GM18517 (cell line): ENCODE measurements around the gene MLF1.
"Not testable (repeated sequence)": the region's sequence is repeated elsewhere in the genome, so short reads cannot be mapped to it uniquely, and the experiment has no call there.

Experiments
- ATAC-seq: cut with Tn5 transposase; IDR thresholded peaks from one replicate; pipeline ENCODE4 v1.9.1; 2021; ENCODE audit warnings: mild to moderate bottlenecking, moderate library complexity; ENCODE audit not compliant: unreplicated experiment

The MLF1 gene

GRCh38 chr3:158570999-158571702 is at the start of gene MLF1:
MLF1 (plus strand) TSS chr3:158571194; CDS start chr3:158571301, 107 bp downstream.
- peak; percentile 100 for ATAC-seq

DNA sequence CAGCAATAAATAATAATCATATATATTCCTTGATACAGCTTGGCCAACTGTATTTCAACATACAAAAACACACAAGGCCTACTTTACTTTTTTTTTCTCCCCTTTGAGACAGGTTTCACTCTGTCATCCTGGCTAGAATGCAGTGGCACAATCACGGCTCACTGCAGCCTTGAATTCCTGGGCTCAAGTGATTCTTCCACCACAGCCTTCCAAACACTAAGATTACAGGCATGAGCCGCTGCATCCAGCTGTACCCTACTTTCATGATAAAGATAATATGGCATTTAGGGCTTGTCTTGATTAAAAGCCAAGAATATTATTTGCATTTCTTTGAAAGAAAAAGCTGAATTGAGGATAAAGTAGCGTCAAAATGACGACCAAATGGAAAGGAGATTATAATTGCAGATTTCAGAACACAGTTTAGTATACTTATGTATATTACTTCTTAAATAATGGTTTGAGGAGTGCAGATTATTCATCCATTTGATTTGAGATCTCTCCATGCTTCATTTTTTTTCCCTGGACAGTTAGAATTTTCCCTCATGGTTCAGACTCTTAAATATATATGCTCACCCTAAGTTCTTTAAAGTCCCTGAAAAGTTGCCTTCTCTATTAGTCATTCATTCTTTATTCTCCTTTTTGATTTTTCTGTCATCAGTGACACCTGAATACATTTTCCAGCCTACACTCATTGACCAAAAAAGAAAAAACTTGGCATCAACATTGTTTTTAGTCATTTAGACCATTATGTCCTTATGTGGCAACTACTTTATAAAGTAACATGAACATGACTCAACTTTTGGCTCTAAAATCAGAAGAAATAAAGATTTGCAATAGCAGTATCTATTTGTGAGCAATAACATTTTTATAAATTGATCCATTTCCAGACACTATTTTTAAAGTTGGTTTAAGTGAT is 48.5 kb upstream of the MLF1 start:
- no peak for ATAC-seq

GRCh38 chr3:158528076-158528674 is 42.8 kb upstream of the MLF1 start:
- no peak for ATAC-seq

GRCh38 chr3:158531334-158531733 is 39.7 kb upstream of the MLF1 start:
- no peak for ATAC-seq

DNA sequence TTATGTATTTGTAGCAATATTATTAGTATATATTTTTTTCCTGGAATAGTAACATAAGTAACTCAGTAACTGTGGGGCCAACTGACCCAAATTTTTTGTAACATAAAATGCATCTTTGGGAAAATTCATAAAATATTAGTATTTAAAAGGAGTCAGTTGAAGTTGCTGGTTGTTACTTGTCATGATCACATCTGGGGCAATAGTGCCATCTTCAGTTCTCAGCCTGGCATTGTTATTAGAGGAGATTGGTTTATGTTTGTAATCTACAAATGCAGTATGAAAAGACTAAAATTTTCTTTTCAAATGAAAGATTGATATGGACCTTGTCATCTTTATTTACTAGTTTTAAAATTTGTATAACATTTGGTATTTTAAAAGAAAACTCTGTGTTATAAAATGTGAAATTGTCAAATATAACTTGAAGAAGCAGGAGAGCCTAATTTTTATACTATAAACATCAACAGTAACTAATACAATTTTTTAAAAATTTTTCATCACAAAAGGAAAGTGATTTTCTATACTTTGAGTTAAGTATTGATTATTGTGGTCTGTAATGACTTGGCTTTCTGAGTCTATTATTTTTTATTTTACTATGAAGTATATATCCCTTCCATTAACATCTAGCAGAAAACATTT is 38.8 kb upstream of the MLF1 start:
- no peak for ATAC-seq

GRCh38 chr3:158535918-158536317 is 35.1 kb upstream of the MLF1 start:
- no peak for ATAC-seq

DNA sequence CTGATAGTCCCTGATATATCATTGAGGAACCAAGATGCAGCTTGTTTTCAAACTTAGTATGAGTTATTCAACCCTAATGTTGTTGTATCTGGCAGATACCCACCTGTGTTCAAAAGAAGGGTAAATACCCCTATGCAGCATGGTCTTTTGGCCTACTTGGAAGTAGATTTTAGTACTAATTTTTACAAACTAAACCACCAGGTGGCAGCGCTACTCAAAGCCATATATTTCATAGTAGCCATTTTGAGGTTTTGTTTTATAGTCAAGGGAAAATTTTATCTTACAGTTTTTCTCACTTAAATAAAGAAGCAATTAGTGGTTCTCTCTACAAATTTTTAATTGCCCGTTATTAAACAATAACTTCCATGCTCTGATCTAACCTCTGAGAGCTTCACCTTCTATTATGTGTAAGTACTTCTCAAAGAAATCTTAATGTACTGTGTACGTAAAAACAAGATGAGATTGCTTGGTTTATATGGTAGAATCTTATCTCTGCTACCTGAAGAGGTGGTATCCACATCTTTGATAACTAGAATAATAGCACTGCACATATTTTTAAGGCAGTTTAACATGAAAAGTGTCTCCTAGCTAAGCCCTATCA is 31.5 kb upstream of the MLF1 start:
- ATAC-seq = no peak

- ATAC-seq = no peak
Measured at GRCh38 chr3:158540066-158540465, 30.9 kb upstream of the MLF1 start.

DNA sequence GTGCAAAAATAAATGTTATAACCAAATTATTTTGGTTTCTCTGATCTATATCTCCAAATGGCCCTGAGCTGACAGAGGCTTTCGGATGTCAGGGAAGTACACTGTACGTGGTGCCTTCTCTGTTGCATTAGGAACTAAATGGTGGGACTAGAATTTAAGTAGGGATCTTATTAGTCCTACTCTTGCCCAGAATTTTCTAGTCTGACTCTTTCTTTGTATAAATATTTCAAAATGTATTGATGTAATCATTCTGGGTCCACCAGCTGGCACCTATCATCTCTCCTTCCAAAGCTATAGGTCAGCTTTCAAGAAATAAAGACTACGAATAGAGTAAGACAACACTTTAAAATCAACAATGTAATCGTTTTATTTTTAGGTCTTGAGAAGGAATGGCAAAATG is 22.3 kb upstream of the MLF1 start:
- no peak for ATAC-seq

- not testable (repeated sequence) for ATAC-seq
Measured at GRCh38 chr3:158549938-158550337, 21.1 kb upstream of the MLF1 start.

GRCh38 chr3:158552124-158552523 is 18.9 kb upstream of the MLF1 start:
- ATAC-seq = no peak

GRCh38 chr3:158559504-158559903 is 11.5 kb upstream of the MLF1 start:
- no peak for ATAC-seq

GRCh38 chr3:158560979-158561378 is 10.0 kb upstream of the MLF1 start:
- ATAC-seq = no peak

DNA sequence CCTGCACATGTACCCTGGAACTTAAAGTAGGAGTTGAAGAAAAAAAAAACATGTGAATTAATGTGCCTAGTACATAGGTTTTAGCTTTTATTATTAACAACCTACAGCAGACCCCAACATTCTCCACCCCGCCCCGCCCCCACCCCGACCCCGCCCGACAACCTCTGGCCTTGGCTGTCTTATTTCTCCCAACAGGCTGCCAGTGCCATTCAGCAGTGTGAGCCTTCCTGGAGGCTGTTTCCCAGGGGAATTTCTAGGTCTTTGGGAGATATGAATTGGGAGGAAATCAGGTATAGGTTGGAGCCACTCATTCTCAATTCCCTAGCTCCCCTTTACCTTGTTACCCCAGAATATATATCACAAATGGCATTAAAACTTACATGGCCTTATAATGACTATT is 8.3 kb upstream of the MLF1 start:
- no peak for ATAC-seq

DNA sequence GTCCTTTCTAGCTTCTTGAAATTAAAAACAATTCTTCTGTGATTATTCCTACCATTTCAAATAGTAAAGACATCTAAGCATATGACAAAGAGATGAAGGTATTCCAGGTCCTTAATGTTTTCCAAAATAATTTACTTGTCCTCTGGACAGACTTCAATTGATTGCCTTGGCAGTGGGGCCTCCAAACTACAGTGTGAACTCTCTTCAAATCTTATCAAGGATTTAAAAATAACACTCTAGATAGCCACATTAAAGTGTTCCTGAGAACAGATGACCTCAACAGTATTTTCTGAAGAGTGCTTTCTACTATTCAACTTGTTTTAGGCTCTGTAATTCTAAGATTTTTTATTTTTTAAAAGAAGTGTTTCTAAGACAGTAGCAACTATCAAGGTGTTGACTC is 7.9 kb upstream of the MLF1 start:
- ATAC-seq = no peak

- no peak for ATAC-seq
Measured at GRCh38 chr3:158565076-158565475, 5.9 kb upstream of the MLF1 start.

DNA sequence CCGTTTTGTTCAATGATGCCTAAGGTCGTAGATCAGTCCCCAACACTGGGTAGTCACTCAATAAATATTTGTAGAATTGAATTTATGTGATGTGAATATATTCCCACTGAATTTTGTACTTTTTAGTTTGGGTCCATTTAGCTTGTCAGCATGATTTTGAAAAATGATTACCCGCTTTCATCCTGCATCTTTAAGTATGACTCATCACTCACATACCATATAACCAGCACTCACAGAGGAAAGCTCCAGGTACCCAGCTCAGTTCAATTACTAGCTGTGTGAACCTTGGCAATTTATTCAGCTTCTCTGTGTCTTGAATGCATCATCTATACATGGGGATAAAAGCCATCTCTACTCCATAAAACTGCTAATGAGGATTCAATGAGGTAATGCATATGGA is 2.2 kb upstream of the MLF1 start:
- no peak for ATAC-seq

- no peak for ATAC-seq
Measured at GRCh38 chr3:158569794-158570193, 1.2 kb upstream of the MLF1 start.

GRCh38 chr3:158571969-158572765 is 1.2 kb downstream of the MLF1 start:
- ATAC-seq = no peak

- ATAC-seq = no peak
Measured at GRCh38 chr3:158572766-158573060, 1.7 kb downstream of the MLF1 start.
